PC-9 (cell line): ENCODE measurements around the gene RABAC1. TPM values are rescaled to one million over a fixed set of nuclear protein-coding genes. Genes with fewer than 3 reads are reported as not detected.
A peak's percentile ranks its signal among the peaks of the same experiment; 100 is the strongest.

ENCODE experiments used
- Bru-seq: library from RNA; stranded (reverse); fragments of 400-500 nt; gene quantifications from one replicate; lab custom pipeline; 2021; lab: Mats Ljungman, UMichigan
- BruChase-seq, 2 experiments: library from RNA; stranded (reverse); fragments of 400-500 nt; gene quantifications; one replicate each; lab custom pipeline; 2021; lab: Mats Ljungman, UMichigan
- BruUV-seq: library from RNA; stranded (reverse); fragments of 400-500 nt; replicated peaks from 2 replicates; lab custom pipeline; 2021; lab: Mats Ljungman, UMichigan
- CTCF ChIA-PET: fragments of 300-600 bp; sonication (Branson Sonifier 250); formaldehyde crosslinking; loops from one replicate; lab custom pipeline; 2022; ENCODE audit warnings: antibody characterized with exemption; lab: Charles Lee
- POLR2A ChIA-PET: fragments of 300-600 bp; sonication (Branson Sonifier 250); formaldehyde crosslinking; loops from one replicate; lab custom pipeline; 2022; ENCODE audit warnings: antibody characterized with exemption; ENCODE audit not compliant: unreplicated experiment; lab: Charles Lee
- DNase-seq, 2 experiments: peaks; one replicate each; pipeline versions ENCODE4 v3.0.0 to v3.0.0-alpha.2; 2015 to 2022; ENCODE audit warnings: mixed read lengths in 1 of 2
- H2AFZ ChIP-seq: fragments of 200-600 bp; sonication (generic); 2 replicates; pipeline ENCODE4 v1.8.1; 2017; ENCODE audit warnings: antibody characterized with exemption
- H3F3A ChIP-seq: fragments of 200-600 bp; sonication (generic); 2 replicates; pipeline ENCODE4 v1.8.1; 2017; ENCODE audit warnings: antibody characterized with exemption, mild to moderate bottlenecking, low read depth; ENCODE audit not compliant: insufficient read depth
- H3K27ac ChIP-seq: fragments of 200-600 bp; sonication (generic); 2 replicates; pipeline ENCODE4 v1.6.1; 2016; ENCODE audit warnings: mixed run types
- H3K27me3 ChIP-seq: fragments of 200-600 bp; sonication (generic); 2 replicates; pipeline ENCODE4 v1.6.1; 2016; ENCODE audit warnings: low read depth, mixed run types; ENCODE audit not compliant: insufficient read depth
- H3K36me3 ChIP-seq: fragments of 200-600 bp; sonication (generic); 2 replicates; pipeline ENCODE4 v1.6.1; 2016; ENCODE audit warnings: low read depth, mixed run types
- H3K4me1 ChIP-seq: fragments of 200-600 bp; sonication (generic); replicated peaks from 2 replicates; pipeline ENCODE4 v1.6.1; 2016; ENCODE audit warnings: mixed run types; ENCODE audit not compliant: insufficient read depth
- H3K4me2 ChIP-seq: fragments of 200-600 bp; sonication (generic); 2 replicates; pipeline ENCODE4 v1.6.1; 2017; ENCODE audit warnings: mixed run types
- H3K4me3 ChIP-seq: fragments of 200-600 bp; sonication (generic); 2 replicates; pipeline ENCODE4 v1.6.1; 2016; ENCODE audit warnings: mixed run types
- H3K79me2 ChIP-seq: fragments of 200-600 bp; sonication (generic); 2 replicates; pipeline ENCODE4 v1.6.1; 2017; ENCODE audit warnings: low read depth, mixed run types
- H3K9me2 ChIP-seq: fragments of 200-600 bp; sonication (generic); 2 replicates; pipeline ENCODE4 v1.8.1; 2017; ENCODE audit warnings: mild to moderate bottlenecking; ENCODE audit not compliant: insufficient read depth
- H3K9me3 ChIP-seq: fragments of 200-600 bp; sonication (generic); 2 replicates; pipeline ENCODE4 v1.8.1; 2016; ENCODE audit warnings: low read depth; ENCODE audit not compliant: insufficient read depth
- H4K20me1 ChIP-seq: fragments of 200-600 bp; sonication (generic); 2 replicates; pipeline ENCODE4 v1.8.1; 2017; ENCODE audit not compliant: insufficient read depth
- CTCF ChIP-seq: fragments of 200-600 bp; sonication (generic); conservative IDR thresholded peaks from 2 replicates; pipeline ENCODE4 v1.6.1; 2017; ENCODE audit warnings: mixed run types, antibody characterized with exemption, mild to moderate bottlenecking, moderate library complexity
- EZH2 ChIP-seq: fragments of 200-600 bp; sonication (generic); IDR thresholded peaks from 2 replicates; pipeline ENCODE4 v1.8.0; 2017; ENCODE audit warnings: antibody characterized with exemption, low read depth
- intact Hi-C: fragments of 100-400 bp; cut with micrococcal nuclease; formaldehyde crosslinking; loops from one replicate; pipeline ENCODE4 v1.10.0; 2022; ENCODE audit not compliant: unreplicated experiment
- long read RNA-seq: library from polyadenylated mRNA; stranded (forward); transcript quantifications from one replicate; pipeline ENCODE4 v2.0.0, GENCODE V29; 2022
- total RNA-seq: library from RNA; stranded (reverse); gene quantifications from 2 replicates; pipeline ENCODE4 v1.2.3, GENCODE V29; 2021

RABAC1 gene
- 110 and 188 TPM in 2 replicates for total RNA-seq
- percentile 69 among the genes with signal in this experiment for Bru-seq, nascent RNA
- BruChase-seq, experiment 1, labeled RNA remaining after a 2-hour chase: percentile 82 among the genes with signal in this experiment
- percentile 85 among the genes with signal in this experiment for BruChase-seq, experiment 2, labeled RNA remaining after a 6-hour chase
- long read RNA-seq, transcript RABAC1-201 (5 exons, 821 nt): major isoform, 199 of 233 reads
- long read RNA-seq, partial matches to known transcripts: 9 of 233 reads
- long read RNA-seq, other reads (novel, unspliced or antisense): 20 of 233 reads

GRCh38 chr19:41959056-41960053 is at the start of gene RABAC1:
TSS of gene RABAC1 (minus strand) at chr19:41959321. CDS start at chr19:41959292, 29 bp downstream.
- BruUV-seq: TSS peak; percentile 58
- CTCF ChIA-PET: interaction anchor here (0.6 kb wide), 1 partner anchor 76 kb away, joined by 3 read pairs; no protein-coding TSS in a partner anchor
- POLR2A ChIA-PET: interaction anchor here (0.8 to 1.1 kb wide), 2 partner anchors 99 to 117 kb away, joined by 3 to 8 read pairs; partner anchors contain the start of genes RPS19 and ZNF574

GRCh38 chr19:42006569-42006968 is 47.4 kb upstream of the RABAC1 start:
- Histone ChIP-seq H3K9me3 (no peaks in the 10 kb centered on the region), H3K27me3 (peaks cover 49% of the 10 kb centered on the region), H3K79me2 (no peaks in the 10 kb centered on the region), H3K4me3 (no peak overlapping the region), H3K9me2 (no peaks in the 10 kb centered on the region), H3K4me1 (peaks cover 10% of the 10 kb centered on the region; the same call in 1 of the 2 replicates), H3K27ac (no peak overlapping the region), H3K4me2 (no peak overlapping the region), H3F3A (no peaks in the 10 kb centered on the region), H2AFZ (no peak overlapping the region), H3K36me3 (no peaks in the 10 kb centered on the region), H4K20me1 (no peaks in the 10 kb centered on the region)
- CTCF ChIA-PET: no interaction called here
- intact Hi-C loops: no loop called here
- BruUV-seq: no TSS peak
- TF ChIP-seq CTCF: no peak
- no peak for TF ChIP-seq EZH2
- POLR2A ChIA-PET: no interaction called here
- DNase-seq: no peak

More at GRCh38 chr19:41959056-41960053, at the start of gene RABAC1:
- H3F3A ChIP-seq: peaks cover 5% of the 10 kb centered on the region; the same call in 1 of the 2 replicates
- peak within 1 kb of the TSS; percentile 67 for H3K4me3 ChIP-seq
- H4K20me1 ChIP-seq: no peaks in the 10 kb centered on the region; the same call in 1 of the 2 replicates
- no peaks in the 10 kb centered on the region for H3K36me3 ChIP-seq
- peak; percentile 84 to 86 for DNase-seq
- no peaks in the 10 kb centered on the region for H3K9me2 ChIP-seq
- intact Hi-C loops: loop anchor here (2.0 to 10.0 kb wide), 5 partner anchors 118 to 315 kb away; partner anchors contain the start of genes CEACAM6 and ZNF574
- peak within 1 kb of the TSS; percentile 90 for H2AFZ ChIP-seq
- no peaks in the 10 kb centered on the region for H3K79me2 ChIP-seq
- peaks cover 11% of the 10 kb centered on the region for H3K4me1 ChIP-seq
- no peaks in the 10 kb centered on the region for H3K27me3 ChIP-seq
- H3K9me3 ChIP-seq: no peaks in the 10 kb centered on the region
- peak within 1 kb of the TSS; percentile 24; the same call in 1 of the 2 replicates for H3K27ac ChIP-seq
- H3K4me2 ChIP-seq: peak within 1 kb of the TSS; percentile 75
- TF ChIP-seq CTCF: 0 out of 2 replicates have a peak, but pooled peaks have one; percentile 32
- TF ChIP-seq EZH2: no peak

GRCh38 chr19:42005504-42005903 is 46.4 kb upstream of the RABAC1 start:
- Histone ChIP-seq H3K36me3 (no peaks in the 10 kb centered on the region), H3K9me3 (no peaks in the 10 kb centered on the region), H3K4me2 (no peak overlapping the region), H4K20me1 (no peaks in the 10 kb centered on the region), H3K27ac (no peak overlapping the region), H3K9me2 (no peaks in the 10 kb centered on the region), H3K79me2 (no peaks in the 10 kb centered on the region), H2AFZ (no peak overlapping the region), H3F3A (no peaks in the 10 kb centered on the region), H3K4me1 (peaks cover 6% of the 10 kb centered on the region; the same call in 1 of the 2 replicates), H3K4me3 (no peak overlapping the region), H3K27me3 (peaks cover 60% of the 10 kb centered on the region)
- ChIA-PET CTCF (no interaction called here), POLR2A (no interaction called here)
- no TSS peak for BruUV-seq
- TF ChIP-seq EZH2: no peak
- no peak for TF ChIP-seq CTCF
- intact Hi-C loops: no loop called here
- DNase-seq: no peak
